Activated CD4-positive, alpha-beta T cell treated with anti-CD3 and anti-CD28 coated beads, Interleukin-2, amount 10 ng/mL, durations not matched to agents 7 days and 5 days (primary cell): ENCODE results near the gene UHMK1. TPM values are rescaled to one million over a fixed set of nuclear protein-coding genes. Genes with fewer than 3 reads are reported as not detected.
"Not testable (repeated sequence)": the region's sequence is repeated elsewhere in the genome, so short reads cannot be mapped to it uniquely, and the experiment has no call there.

Experiments used
- CTCF ChIA-PET: fragments of 350-600 bp; sonication (Branson Sonifier 250); formaldehyde crosslinking; loops from one replicate; lab custom pipeline; 2021; ENCODE audit warnings: antibody characterized with exemption; lab: Charles Lee
- POLR2A ChIA-PET: fragments of 350-600 bp; sonication (Branson Sonifier 250); formaldehyde crosslinking; loops from one replicate; lab custom pipeline; 2021; ENCODE audit warnings: antibody characterized with exemption; lab: Charles Lee
- DNase-seq: peaks from one replicate; pipeline ENCODE4 v3.0.0-alpha.2; 2020
- H3K27ac Mint-ChIP-seq: one replicate; pipeline ENCODE4 v1.8.0; 2021; ENCODE audit warnings: mild to moderate bottlenecking, moderate library complexity, mixed read lengths
- H3K27me3 Mint-ChIP-seq: one replicate; pipeline ENCODE4 v1.8.0; 2021; ENCODE audit warnings: mixed read lengths
- H3K36me3 Mint-ChIP-seq: one replicate; pipeline ENCODE4 v1.8.0; 2021; ENCODE audit warnings: low read depth, mixed read lengths
- H3K4me1 Mint-ChIP-seq: one replicate; pipeline ENCODE4 v1.8.0; 2021; ENCODE audit warnings: mixed read lengths
- H3K4me3 Mint-ChIP-seq: one replicate; pipeline ENCODE4 v1.8.0; 2021; ENCODE audit warnings: mild to moderate bottlenecking, moderate library complexity, mixed read lengths
- H3K9me3 Mint-ChIP-seq: one replicate; pipeline ENCODE4 v1.8.0; 2021; ENCODE audit warnings: mixed read lengths
- total RNA-seq, 2 experiments: library from RNA; stranded (reverse); gene quantifications; one replicate each; pipeline ENCODE4 v1.2.3, GENCODE V29; 2021

The UHMK1 gene
- 10 to 100 TPM; 57.3 to 60.6 TPM for total RNA-seq

GRCh38 chr1:162497723-162498495 is at the start of gene UHMK1:
Gene UHMK1 (plus strand): TSS chr1:162497818. CDS start chr1:162498001, 183 bp downstream.
- peak; percentile 94 for DNase-seq
- Mint-ChIP-seq H3K4me3 (peak within 1 kb of the TSS; percentile 98), H3K27me3 (peaks cover 2% of the 10 kb centered on the region), H3K36me3 (peaks cover 19% of the 10 kb centered on the region), H3K27ac (peak within 1 kb of the TSS; percentile 99), H3K9me3 (peaks cover 5% of the 10 kb centered on the region), H3K4me1 (peaks cover 43% of the 10 kb centered on the region)
- POLR2A ChIA-PET = no interaction called here
- CTCF ChIA-PET = no interaction called here

GRCh38 chr1:162454361-162454760 is 43.3 kb upstream of the UHMK1 start:
- H3K4me3 Mint-ChIP-seq, DNase-seq, H3K36me3 Mint-ChIP-seq, CTCF ChIA-PET, POLR2A ChIA-PET, H3K27ac Mint-ChIP-seq, H3K4me1 Mint-ChIP-seq, H3K27me3 Mint-ChIP-seq, H3K9me3 Mint-ChIP-seq: not testable (repeated sequence)

DNA sequence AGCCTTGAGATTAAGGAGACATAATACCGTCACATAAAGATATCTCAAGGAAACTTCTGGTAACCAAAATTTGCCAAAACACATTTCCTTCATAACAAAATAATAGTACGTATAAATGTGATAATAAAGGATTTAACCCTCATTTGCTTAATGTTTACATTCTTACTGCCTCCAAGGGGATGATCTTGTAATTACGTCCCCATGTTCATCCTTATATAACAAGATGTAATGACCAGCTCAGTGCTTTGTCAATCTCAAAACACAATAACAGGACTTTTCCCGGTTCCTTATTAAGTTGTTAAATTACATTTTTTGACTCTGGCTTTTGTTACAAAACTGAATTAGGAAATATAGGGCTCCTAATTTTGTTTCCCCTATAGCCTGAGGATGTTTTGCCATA is 41.3 kb upstream of the UHMK1 start:
- no peaks in the 10 kb centered on the region for H3K9me3 Mint-ChIP-seq
- DNase-seq = no peak
- H3K4me1 Mint-ChIP-seq = no peaks in the 10 kb centered on the region
- H3K4me3 Mint-ChIP-seq = no peak overlapping the region
- H3K27me3 Mint-ChIP-seq = no peaks in the 10 kb centered on the region
- no peak overlapping the region for H3K27ac Mint-ChIP-seq
- H3K36me3 Mint-ChIP-seq = no peaks in the 10 kb centered on the region
- CTCF ChIA-PET = interaction anchor here (1.1 kb wide), 1 partner anchor 76 kb away, joined by 3 read pairs; no protein-coding TSS in a partner anchor
- POLR2A ChIA-PET = no interaction called here

- ChIA-PET CTCF (interaction anchor here (0.6 kb wide), 1 partner anchor 116 kb away, joined by 3 read pairs; no protein-coding TSS in a partner anchor), POLR2A (no interaction called here)
- Mint-ChIP-seq H3K4me1 (no peaks in the 10 kb centered on the region), H3K36me3 (no peaks in the 10 kb centered on the region), H3K27ac (no peak overlapping the region), H3K4me3 (no peak overlapping the region), H3K9me3 (no peaks in the 10 kb centered on the region), H3K27me3 (peaks cover 3% of the 10 kb centered on the region)
- no peak for DNase-seq
Observed at GRCh38 chr1:162458236-162458635, 39.4 kb upstream of the UHMK1 start.

- H3K4me3 Mint-ChIP-seq, H3K36me3 Mint-ChIP-seq, H3K9me3 Mint-ChIP-seq, DNase-seq, H3K27me3 Mint-ChIP-seq, H3K27ac Mint-ChIP-seq, POLR2A ChIA-PET, H3K4me1 Mint-ChIP-seq: not testable (repeated sequence)
- CTCF ChIA-PET = interaction anchor here (0.6 kb wide), 1 partner anchor 135 kb away, joined by 4 read pairs; no protein-coding TSS in a partner anchor
Observed at GRCh38 chr1:162462425-162462824, 35.2 kb upstream of the UHMK1 start.

- Mint-ChIP-seq H3K9me3 (no peaks in the 10 kb centered on the region), H3K27me3 (peaks cover 3% of the 10 kb centered on the region), H3K36me3 (no peaks in the 10 kb centered on the region), H3K4me3 (no peak overlapping the region), H3K4me1 (no peaks in the 10 kb centered on the region), H3K27ac (no peak overlapping the region)
- ChIA-PET POLR2A (no interaction called here), CTCF (no interaction called here)
- DNase-seq = no peak
Observed at GRCh38 chr1:162463021-162463420, 34.6 kb upstream of the UHMK1 start.

GRCh38 chr1:162466797-162467196 is 30.8 kb upstream of the UHMK1 start:
- Mint-ChIP-seq H3K27me3 (peaks cover 16% of the 10 kb centered on the region), H3K9me3 (no peaks in the 10 kb centered on the region), H3K36me3 (no peaks in the 10 kb centered on the region), H3K27ac (no peak overlapping the region), H3K4me3 (no peak overlapping the region), H3K4me1 (no peaks in the 10 kb centered on the region)
- POLR2A ChIA-PET = no interaction called here
- no peak for DNase-seq
- CTCF ChIA-PET = no interaction called here

DNA sequence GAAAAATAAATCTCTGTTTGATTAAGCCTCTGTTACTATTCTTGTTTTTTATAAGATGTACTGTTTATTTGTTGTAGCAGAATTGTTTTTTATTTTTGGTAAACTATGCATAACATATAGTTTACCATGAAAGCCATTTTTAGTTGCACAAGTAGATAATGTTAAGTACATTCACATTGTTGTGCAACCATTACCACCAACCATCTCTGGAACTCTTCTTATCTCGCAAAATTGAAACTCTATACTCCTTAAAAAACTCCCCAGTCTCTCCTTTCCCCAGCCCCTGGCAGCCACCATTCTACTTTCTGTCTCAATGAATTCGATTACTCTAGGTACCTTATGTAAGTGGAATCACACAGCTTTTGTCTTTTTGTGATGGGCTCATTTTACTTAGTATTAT is 27.4 kb upstream of the UHMK1 start:
- peaks cover 3% of the 10 kb centered on the region for H3K9me3 Mint-ChIP-seq
- CTCF ChIA-PET = no interaction called here
- POLR2A ChIA-PET = interaction anchor here (0.7 kb wide), 1 partner anchor 433 kb away, joined by 3 read pairs; no protein-coding TSS in a partner anchor
- no peak overlapping the region for H3K4me3 Mint-ChIP-seq
- no peaks in the 10 kb centered on the region for H3K36me3 Mint-ChIP-seq
- peaks cover 14% of the 10 kb centered on the region for H3K27me3 Mint-ChIP-seq
- no peak for DNase-seq
- no peak overlapping the region for H3K27ac Mint-ChIP-seq
- H3K4me1 Mint-ChIP-seq = no peaks in the 10 kb centered on the region

- Mint-ChIP-seq H3K27ac (no peak overlapping the region), H3K4me1 (no peaks in the 10 kb centered on the region), H3K9me3 (peaks cover 8% of the 10 kb centered on the region), H3K4me3 (no peak overlapping the region), H3K27me3 (peaks cover 14% of the 10 kb centered on the region), H3K36me3 (no peaks in the 10 kb centered on the region)
- ChIA-PET CTCF (no interaction called here), POLR2A (no interaction called here)
- no peak for DNase-seq
Observed at GRCh38 chr1:162471290-162471853, 26.2 kb upstream of the UHMK1 start.

DNA sequence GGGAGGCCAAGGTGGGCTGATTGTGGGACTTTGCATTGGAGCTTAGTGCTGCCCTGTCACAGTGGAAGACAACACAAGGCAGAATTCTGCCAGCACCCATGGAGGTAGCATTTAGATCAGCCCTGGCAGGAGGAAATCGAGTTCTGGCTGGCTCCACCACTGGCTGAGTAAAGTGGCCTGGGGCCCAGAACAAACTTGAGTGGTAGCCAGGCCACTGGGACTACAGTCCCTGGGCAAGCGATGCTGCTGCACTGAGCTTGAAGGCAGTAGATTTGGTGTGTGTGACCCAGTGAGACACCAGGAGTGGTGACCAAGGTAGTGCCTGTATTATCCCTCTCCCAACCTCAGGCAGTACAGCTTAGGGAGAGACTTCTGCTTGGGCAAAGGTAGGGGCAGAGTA is 22.5 kb upstream of the UHMK1 start:
- Mint-ChIP-seq H3K36me3 (no peaks in the 10 kb centered on the region), H3K27ac (no peak overlapping the region), H3K9me3 (peaks cover 8% of the 10 kb centered on the region), H3K4me1 (no peaks in the 10 kb centered on the region), H3K4me3 (no peak overlapping the region), H3K27me3 (peaks cover 3% of the 10 kb centered on the region)
- DNase-seq = no peak
- POLR2A ChIA-PET = no interaction called here
- CTCF ChIA-PET = no interaction called here

DNA sequence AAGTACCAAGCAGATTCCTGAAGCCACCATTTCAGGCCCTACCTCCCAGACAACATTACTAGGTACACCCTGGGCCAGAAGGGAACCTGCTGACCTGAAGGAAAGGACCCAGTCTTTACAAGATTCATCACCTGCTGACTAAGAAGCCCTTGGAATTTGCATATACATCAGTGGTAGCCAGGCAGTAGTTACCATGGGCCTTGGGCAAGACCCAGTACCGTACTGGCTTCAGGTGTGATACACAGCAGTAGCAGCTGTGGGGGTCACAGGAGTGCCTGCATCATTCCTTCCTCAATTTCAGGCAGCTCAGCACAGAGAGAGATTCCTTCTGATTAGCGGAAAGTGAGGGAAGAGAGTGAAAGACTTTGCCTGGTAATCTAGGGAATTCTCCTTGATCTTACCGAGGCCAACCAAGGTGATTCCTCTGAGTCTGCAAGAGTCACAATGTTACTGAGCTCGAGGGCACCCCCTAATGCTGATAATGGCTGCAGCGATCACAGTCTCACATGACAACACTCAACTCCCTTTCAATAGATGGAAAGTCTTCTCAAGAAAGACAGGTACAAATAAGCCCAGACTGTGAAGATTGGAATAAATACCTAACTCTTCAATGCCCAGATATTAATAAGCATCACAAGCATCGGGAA is 22.0 kb upstream of the UHMK1 start:
- Mint-ChIP-seq H3K4me1 (no peaks in the 10 kb centered on the region), H3K27ac (no peak overlapping the region), H3K27me3 (peaks cover 3% of the 10 kb centered on the region), H3K36me3 (no peaks in the 10 kb centered on the region), H3K4me3 (no peak overlapping the region), H3K9me3 (peaks cover 10% of the 10 kb centered on the region)
- DNase-seq = no peak
- CTCF ChIA-PET = no interaction called here
- POLR2A ChIA-PET = no interaction called here

DNA sequence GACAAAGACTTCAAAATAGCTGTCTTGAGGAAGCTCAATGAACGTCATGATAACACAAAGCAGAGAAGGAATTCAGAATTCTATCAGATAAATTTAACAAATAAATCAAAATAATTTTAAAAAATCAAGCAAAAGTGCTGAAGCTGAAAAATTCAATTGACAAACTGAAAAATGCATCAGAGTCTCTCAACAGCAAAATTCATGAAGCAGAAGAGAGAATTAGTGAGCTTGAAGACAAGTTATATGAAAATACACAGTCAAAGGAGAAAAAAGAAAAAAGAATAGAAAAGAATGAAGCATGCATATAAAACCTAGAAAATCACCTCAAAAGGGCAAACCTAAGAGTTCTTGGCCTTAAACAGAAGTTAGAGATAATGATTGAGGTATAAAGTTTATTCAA is 21.0 kb upstream of the UHMK1 start:
- Mint-ChIP-seq H3K27me3 (peaks cover 4% of the 10 kb centered on the region), H3K36me3 (no peaks in the 10 kb centered on the region), H3K27ac (no peak overlapping the region), H3K4me3 (no peak overlapping the region), H3K9me3 (peaks cover 10% of the 10 kb centered on the region), H3K4me1 (no peaks in the 10 kb centered on the region)
- POLR2A ChIA-PET = no interaction called here
- CTCF ChIA-PET = no interaction called here
- no peak for DNase-seq

DNA sequence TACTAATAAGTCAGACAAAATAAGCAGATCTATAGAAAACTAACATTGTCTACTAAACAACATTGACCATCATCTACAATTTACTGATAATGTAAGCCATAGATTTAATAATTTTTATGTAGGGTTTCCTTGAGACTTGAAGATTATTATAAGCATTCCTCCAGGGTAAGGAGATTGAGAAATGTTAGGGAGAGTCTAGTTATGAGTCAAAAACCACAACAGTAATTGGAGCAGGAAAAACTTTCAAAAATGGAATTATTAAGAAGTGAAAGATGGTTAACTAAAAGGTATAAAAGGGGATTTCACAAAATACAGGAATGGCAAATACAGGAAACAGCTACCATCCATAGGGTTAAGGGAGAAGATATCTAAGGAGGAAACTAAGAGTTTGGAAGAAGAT is 12.4 kb upstream of the UHMK1 start:
- Mint-ChIP-seq H3K27ac (no peak overlapping the region), H3K4me1 (no peaks in the 10 kb centered on the region), H3K9me3 (peaks cover 2% of the 10 kb centered on the region), H3K27me3 (peaks cover 19% of the 10 kb centered on the region), H3K4me3 (no peak overlapping the region), H3K36me3 (no peaks in the 10 kb centered on the region)
- no peak for DNase-seq
- POLR2A ChIA-PET = no interaction called here
- CTCF ChIA-PET = no interaction called here
